Nephron progenitor cell (in vitro differentiated cells): ENCODE data around the gene ABAT.

ENCODE experiments used
- DNase-seq: peaks from one replicate; pipeline ENCODE4 v3.0.0; 2021
- H3K27ac Mint-ChIP-seq: 2 replicates; pipeline ENCODE4 v1.8.0; 2021; ENCODE audit warnings: mild to moderate bottlenecking, moderate library complexity, mixed read lengths
- H3K27me3 Mint-ChIP-seq: 2 replicates; pipeline ENCODE4 v1.8.0; 2021; ENCODE audit warnings: mild to moderate bottlenecking, low read depth, mixed read lengths; ENCODE audit not compliant: poor library complexity
- H3K36me3 Mint-ChIP-seq: 2 replicates; pipeline ENCODE4 v1.8.0; 2021; ENCODE audit warnings: low read depth, mixed read lengths
- H3K4me1 Mint-ChIP-seq: 2 replicates; pipeline ENCODE4 v1.8.0; 2021; ENCODE audit warnings: mixed read lengths
- H3K4me3 Mint-ChIP-seq: 2 replicates; pipeline ENCODE4 v1.8.0; 2021; ENCODE audit warnings: mild to moderate bottlenecking, moderate library complexity, mixed read lengths
- H3K9me3 Mint-ChIP-seq: 2 replicates; pipeline ENCODE4 v1.8.0; 2021; ENCODE audit warnings: mild to moderate bottlenecking, moderate library complexity, mixed read lengths
- TF ChIP-seq, protein P1 (sequence below): fragments of 200-600 bp; sonication (generic); IDR thresholded peaks from 2 replicates; pipeline ENCODE4 v1.5.0; 2021; ENCODE audit warnings: antibody characterized with exemption

ABAT gene

DNA sequence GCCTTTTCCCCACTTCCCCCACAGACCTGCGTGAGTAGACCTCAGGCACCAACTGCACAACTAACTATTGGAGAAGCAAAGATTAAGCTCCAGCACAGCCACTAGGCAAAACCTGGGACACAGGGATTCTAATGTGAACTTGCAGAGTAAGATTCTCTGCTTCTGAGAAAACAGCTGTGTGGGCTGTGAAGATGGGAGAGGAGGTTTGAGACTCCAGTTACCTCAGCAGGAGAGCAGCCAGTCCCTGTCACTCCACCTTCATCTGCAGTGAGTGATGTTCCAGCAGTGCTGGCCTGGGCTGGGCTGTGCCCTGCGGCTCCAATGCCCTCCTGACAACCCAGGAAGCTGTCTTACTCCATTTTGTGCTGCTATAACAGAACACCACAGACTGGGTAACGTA, 18.0 kb upstream of the ABAT start:
- Mint-ChIP-seq H3K27me3 (peaks cover 15% of the 10 kb centered on the region), H3K4me3 (no peak overlapping the region), H3K27ac (no peak overlapping the region)

DNA sequence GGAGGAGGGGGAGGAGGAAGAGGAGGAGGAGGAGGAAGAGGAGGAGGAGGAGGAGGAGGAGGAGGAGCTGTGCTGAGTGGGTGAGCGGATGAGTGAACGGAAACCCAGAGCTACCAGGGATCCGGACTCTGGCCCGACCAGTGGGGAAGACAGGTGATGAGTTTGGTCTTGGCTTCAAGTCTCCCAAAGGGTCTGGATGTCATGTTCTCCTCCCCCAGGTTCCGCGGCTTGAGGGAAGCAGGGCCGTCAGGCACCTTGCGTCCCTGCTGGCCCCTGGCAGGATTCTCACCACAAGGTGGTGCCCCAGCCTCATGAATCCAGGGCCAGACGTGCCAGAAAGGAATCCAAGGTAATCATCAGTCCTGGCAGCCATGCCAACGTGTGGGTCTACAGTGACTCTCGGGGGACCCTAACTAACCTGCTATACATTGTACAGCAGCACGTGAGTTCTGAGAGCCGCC, 13.5 kb upstream of the ABAT start:
- peaks cover 20% of the 10 kb centered on the region for H3K27me3 Mint-ChIP-seq
- DNase-seq, result peak; percentile 77
- TF ChIP-seq, protein P1, sequence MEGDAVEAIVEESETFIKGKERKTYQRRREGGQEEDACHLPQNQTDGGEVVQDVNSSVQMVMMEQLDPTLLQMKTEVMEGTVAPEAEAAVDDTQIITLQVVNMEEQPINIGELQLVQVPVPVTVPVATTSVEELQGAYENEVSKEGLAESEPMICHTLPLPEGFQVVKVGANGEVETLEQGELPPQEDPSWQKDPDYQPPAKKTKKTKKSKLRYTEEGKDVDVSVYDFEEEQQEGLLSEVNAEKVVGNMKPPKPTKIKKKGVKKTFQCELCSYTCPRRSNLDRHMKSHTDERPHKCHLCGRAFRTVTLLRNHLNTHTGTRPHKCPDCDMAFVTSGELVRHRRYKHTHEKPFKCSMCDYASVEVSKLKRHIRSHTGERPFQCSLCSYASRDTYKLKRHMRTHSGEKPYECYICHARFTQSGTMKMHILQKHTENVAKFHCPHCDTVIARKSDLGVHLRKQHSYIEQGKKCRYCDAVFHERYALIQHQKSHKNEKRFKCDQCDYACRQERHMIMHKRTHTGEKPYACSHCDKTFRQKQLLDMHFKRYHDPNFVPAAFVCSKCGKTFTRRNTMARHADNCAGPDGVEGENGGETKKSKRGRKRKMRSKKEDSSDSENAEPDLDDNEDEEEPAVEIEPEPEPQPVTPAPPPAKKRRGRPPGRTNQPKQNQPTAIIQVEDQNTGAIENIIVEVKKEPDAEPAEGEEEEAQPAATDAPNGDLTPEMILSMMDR, result peak; percentile 60
- no peak overlapping the region for H3K27ac Mint-ChIP-seq
- no peaks in the 10 kb centered on the region for H3K36me3 Mint-ChIP-seq
- H3K4me3 Mint-ChIP-seq, result no peak overlapping the region
- no peaks in the 10 kb centered on the region for H3K4me1 Mint-ChIP-seq
- H3K9me3 Mint-ChIP-seq, result no peaks in the 10 kb centered on the region

More for the DNA sequence above, 18.0 kb upstream of the ABAT start:
- Mint-ChIP-seq H3K9me3 (no peaks in the 10 kb centered on the region), H3K4me1 (peaks cover 5% of the 10 kb centered on the region), H3K36me3 (no peaks in the 10 kb centered on the region)
- no peak for DNase-seq
- TF ChIP-seq, protein P1, result no peak

DNA sequence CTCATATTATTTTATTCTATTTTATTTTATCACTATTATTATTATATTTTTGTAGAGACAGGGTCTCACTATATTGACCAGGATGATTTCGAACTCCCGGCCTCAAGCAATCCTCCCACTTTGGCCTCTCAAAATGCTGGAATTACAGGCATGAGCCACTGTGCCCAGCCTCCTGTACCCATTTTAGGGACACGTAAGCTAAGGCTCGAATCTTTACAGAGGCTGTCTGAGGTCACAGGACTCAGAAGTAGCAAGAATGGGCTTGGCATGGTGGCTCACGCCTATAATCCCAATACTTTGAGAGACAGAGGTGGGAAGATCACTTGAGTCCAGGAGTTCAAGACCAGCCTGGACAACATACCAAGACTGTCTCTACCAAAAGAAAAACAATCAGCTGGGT, 12.7 kb upstream of the ABAT start:
- H3K4me3 Mint-ChIP-seq, result no peak overlapping the region

DNA sequence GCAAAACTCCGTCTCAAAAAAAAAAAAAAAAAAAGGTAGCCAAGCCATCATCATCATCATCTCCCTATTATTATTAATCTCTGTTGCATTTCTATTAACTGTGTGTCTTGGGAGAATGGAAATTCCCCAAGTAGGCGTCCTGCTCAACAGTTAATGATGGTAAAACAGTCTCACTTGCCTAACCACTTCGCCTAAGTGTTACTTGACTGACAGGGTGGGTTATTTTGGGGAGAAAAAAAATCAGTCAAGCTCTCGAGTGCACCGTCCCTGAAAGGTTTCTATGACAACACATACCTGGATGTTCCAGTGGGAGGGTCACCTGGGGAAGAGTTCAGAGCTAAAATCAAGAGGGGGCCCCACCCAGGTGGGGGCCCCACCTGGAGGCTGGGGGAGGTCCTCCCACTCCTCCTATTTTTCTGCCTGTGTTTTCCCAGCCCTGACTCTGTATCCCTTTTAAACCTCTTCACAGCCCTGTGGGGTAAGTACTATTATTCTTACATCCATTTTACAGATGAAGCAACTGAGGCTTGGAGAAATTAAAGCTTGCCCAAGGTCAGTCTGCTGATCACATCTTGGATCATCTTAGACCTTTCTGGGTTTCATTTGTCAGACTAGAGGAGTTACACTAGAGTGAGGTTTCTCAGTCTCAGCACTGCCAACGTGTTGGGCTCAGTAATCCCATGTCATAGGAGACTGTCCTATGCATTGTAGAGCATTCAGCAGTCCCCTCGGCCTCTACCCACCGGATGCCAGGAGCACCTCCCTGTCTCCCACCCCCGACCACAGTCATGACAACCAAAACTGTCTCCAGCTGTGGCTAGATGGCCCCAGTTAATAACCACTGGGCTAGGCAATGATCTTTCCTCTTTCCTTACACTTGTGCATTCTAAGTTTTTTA, 11.0 kb upstream of the ABAT start:
- no peaks in the 10 kb centered on the region for H3K9me3 Mint-ChIP-seq
- H3K4me1 Mint-ChIP-seq, result no peaks in the 10 kb centered on the region
- TF ChIP-seq, protein P1, result no peak
- no peak for DNase-seq
- H3K36me3 Mint-ChIP-seq, result no peaks in the 10 kb centered on the region
- H3K27me3 Mint-ChIP-seq, result peaks cover 23% of the 10 kb centered on the region
- no peak overlapping the region for H3K27ac Mint-ChIP-seq
- no peak overlapping the region for H3K4me3 Mint-ChIP-seq

More for the DNA sequence above, 12.7 kb upstream of the ABAT start:
- no peak overlapping the region for H3K27ac Mint-ChIP-seq
- no peaks in the 10 kb centered on the region for H3K4me1 Mint-ChIP-seq
- TF ChIP-seq, protein P1, result no peak
- DNase-seq, result no peak
- H3K36me3 Mint-ChIP-seq, result no peaks in the 10 kb centered on the region
- no peaks in the 10 kb centered on the region for H3K9me3 Mint-ChIP-seq
- H3K27me3 Mint-ChIP-seq, result peaks cover 23% of the 10 kb centered on the region

DNA sequence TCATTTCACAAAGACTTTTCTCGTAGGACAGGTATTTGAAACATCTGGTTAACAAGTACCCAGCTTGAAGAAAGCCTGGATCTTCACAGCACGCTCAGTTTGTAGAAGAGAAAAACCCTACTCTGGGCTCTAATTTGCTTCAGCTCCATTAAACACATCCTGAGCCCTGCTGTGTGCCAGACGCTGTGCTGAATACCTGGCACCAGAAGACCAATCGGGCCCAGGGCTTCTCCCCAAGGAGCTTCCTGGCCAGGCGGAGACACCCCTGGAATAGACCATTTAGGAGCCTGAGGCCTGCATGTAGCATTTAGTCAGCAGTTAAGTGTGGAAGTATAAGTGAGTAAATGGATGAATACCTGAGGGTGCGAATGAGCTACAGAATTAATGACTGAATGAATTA, 8.9 kb upstream of the ABAT start:
- Mint-ChIP-seq H3K4me3 (no peak overlapping the region), H3K27me3 (peaks cover 26% of the 10 kb centered on the region), H3K36me3 (no peaks in the 10 kb centered on the region), H3K27ac (no peak overlapping the region), H3K9me3 (no peaks in the 10 kb centered on the region), H3K4me1 (no peaks in the 10 kb centered on the region)
- TF ChIP-seq, protein P1, result no peak
- DNase-seq, result no peak

DNA sequence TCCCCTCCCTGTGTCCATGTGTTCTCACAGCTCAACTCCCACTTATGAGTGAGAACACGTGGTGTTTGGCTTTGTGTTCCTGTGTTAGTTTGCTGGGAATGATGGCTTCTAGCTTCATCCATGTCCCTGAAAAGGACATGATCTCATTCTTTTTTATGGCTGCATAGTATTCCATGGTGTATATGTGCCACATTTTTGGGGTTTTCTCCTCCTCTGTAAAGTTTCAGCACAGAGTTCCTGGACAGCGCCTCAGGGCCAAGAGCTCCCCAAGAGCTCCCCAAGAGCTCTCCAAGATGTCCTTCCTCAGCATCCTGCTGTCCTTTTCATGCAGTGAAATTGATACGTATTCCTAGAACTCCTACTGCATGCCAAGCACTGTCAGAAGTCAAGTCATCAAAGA, 6.9 kb upstream of the ABAT start:
- Mint-ChIP-seq H3K27me3 (peaks cover 30% of the 10 kb centered on the region), H3K36me3 (no peaks in the 10 kb centered on the region), H3K9me3 (no peaks in the 10 kb centered on the region), H3K27ac (no peak overlapping the region), H3K4me3 (no peak overlapping the region), H3K4me1 (no peaks in the 10 kb centered on the region)
- DNase-seq, result no peak
- TF ChIP-seq, protein P1, result no peak
